HG03439 (cell line): Measurements from ENCODE around the gene PAQR7.

Experiments
- ATAC-seq: cut with Tn5 transposase; IDR thresholded peaks from one replicate; pipeline ENCODE4 v1.9.1; 2021; ENCODE audit warnings: mild to moderate bottlenecking, moderate library complexity; ENCODE audit not compliant: unreplicated experiment

Gene PAQR7

DNA sequence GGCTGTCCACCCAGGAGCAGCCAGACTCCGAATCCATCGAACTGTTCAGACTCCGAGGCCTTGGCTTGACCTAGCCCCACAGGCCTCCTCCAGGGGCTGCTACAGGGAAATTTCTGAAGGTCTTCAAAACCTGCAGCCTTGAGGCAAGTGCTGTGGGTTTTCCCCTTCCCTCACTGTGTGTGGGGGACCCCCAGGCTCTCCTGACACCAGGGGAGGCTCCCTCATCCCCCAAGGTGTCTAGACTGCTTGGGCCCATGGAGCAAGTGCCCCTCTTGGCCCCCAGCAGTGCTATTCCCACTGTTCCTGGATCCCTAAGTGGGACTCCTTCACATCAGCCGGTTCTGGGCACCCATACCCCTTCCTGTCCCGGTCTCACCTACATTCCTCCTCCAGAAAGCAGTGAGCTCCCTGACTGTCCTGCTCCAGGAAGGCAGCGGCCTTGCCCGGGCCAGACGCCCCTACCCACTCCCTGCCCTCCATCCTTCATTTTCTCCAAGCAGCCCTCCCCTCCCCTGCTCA, 814 bp downstream of the PAQR7 start:
- ATAC-seq: no peak

- ATAC-seq: no peak
These were observed 1.3 kb downstream of the PAQR7 start for GRCh38 chr1:25874209-25874608.

DNA sequence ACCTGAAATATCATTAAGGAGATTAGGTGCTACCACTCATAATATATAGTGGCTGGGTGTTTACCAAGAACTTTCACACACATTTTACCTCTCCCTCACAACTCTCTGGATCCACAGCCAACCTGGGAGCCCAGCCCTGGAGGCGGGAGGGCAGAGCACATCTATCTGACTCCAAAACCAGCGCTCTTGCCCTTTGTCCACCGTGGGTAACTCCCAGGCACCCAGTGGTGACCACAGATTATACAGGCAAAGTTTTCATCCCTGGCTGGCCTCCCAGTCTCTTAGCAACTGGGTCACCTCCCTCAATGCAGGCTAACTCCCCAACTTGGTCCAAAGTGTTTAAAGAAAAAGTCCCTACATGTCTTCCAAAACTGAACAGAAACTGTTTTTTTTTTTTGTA, 2.4 kb downstream of the PAQR7 start:
- ATAC-seq: no peak

DNA sequence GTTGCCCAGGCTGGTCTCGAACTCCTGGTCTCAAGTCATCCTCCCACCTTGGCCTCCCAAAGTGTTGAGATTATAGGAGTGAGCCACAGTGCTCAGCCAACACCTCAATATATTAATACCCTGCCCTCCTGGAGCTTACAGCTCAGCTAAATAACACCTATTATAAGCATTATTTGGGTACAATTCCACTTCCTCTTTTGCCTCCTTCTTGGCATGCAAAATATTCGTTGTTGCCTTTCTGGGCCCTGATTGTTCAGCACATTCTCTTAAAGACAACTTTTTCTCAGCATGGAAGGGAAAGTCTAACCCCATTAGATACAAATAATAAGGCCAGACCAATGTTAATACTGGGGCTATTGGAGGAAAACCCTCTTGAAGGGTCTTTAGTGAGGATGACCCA, 2.8 kb downstream of the PAQR7 start:
- no peak for ATAC-seq

DNA sequence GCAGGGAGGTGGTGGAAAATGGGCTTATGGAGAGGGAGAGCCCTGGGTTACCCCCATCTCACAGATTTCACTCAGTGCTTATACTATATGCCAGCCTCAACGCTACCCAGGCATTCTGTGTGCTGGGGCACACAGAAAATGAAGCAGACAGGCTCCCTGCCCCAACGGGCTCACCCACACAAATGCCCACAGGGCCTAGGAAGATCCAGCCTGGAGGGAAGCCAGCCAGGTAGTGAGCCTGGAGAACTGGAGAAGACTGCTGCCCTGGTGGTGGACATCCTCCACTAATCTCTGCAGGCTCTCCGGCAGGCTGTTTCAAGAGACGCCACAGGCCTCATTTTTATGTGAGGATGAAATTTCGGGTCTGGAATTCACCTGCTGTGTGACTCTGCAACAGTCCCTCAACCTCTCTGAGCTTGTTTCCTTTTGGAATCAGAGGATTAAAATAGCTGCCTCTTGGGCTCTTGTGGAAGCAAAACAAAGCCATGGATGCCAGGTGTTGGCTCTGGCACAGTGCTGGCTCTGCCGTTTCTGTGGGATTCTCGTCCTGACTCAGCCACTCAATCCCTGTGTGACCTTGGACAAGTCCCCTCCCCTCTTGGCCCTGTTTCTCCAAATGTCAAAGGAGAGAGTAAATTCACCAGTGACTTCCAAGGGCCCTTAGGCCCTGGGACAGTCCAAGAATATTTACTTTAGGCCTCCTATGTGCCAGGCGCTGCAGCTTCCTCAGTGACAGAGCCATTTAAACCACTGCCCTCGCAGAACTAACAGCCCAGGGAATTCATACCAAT, 3.6 kb downstream of the PAQR7 start:
- ATAC-seq: no peak

- no peak for ATAC-seq
These were observed 4.3 kb downstream of the PAQR7 start for GRCh38 chr1:25871086-25871703.

GRCh38 chr1:25870614-25871013, 4.9 kb downstream of the PAQR7 start:
- no peak for ATAC-seq

DNA sequence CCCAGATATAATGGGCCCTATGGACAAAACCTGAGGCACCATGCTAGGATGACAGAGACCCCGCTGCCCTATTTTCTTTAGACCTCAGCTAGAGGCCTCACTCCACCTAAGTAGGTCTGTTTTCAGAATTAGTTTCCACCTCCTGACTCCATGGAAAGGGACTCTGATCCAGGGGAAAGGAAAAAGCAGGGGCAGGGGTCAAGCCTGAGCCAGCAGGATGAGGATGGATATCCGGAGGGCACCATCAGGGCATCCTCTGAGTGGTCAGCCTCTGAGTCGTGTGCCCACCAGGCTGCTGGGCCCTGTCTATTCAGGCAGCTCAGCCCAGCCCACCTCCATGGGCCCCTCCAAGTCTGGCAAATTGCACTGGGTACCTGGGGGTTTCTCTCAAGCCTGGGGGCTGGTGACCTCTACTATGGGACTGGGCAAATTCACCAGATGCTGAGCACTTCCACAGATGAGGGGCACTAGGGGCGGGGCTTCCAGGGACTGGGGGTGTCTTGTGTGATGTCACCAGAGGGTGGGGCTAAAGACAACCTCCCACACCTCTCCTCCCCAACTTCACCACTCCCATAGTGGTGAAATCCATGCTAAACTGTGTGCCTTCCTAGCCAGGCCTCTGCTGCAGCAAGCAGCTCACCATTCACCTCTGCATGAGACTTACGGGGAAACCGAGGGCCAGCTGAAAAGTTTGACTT, 5.5 kb downstream of the PAQR7 start:
- no peak for ATAC-seq

GRCh38 chr1:25867210-25867991, 8.1 kb downstream of the PAQR7 start:
- no peak for ATAC-seq

- no peak for ATAC-seq
These were observed 9.2 kb downstream of the PAQR7 start for GRCh38 chr1:25866288-25866687.

DNA sequence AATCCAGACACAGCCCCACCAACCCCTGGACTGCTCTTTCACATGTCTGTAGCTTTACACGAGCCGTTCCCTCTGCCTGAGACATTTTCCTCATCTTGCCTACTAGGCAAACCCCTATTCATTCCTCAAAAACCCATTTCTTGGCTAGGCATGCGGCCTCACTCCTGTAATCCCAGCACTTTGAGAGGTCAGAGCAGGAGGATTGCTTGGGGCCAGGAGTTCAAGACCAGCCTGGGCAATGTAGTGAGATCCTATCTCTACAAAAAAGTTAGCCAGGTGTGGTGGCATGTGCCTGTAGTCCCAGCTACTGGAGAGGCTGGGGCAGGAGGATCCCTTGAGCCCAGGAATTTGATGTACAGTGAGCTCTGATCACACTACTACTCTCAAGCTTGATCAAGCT, 11.1 kb downstream of the PAQR7 start:
- ATAC-seq: no peak

DNA sequence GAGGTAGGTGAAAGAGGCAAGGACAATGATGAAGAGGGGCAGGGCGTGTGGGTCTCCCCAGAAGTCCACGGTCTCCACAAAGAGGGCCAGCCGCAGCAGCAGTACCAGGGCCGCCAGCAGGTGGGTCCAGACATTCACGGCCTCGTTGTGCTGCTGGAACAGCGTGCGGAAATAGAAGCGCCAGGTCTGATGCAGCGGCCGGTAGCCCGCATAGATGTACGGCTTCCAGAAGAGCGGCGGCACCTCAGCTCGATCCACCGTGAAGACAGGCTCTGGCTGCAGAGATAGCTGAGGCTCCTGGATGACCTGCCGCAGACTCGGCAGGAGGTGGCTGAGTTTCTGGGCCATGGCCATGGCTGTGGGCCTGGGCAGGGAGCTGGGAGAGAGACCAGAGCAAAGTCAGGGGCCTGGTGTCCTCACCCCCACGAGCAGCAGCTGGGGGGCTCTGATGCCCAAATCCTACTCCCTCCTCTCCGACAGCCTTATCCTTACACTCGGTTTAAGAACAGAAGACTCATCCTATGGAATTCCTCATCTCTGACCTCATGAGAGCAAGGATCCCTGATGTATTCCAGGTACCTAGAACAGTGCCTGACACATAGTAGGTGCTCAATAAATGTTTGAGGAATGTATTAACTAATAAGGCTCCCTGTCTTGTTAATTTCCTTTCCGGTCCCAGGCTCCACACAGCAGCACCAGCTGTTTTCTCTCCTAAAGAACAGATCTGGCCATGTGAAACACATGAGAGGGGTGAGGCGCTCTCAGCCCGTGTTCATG, 11.8 kb downstream of the PAQR7 start:
- no peak for ATAC-seq

DNA sequence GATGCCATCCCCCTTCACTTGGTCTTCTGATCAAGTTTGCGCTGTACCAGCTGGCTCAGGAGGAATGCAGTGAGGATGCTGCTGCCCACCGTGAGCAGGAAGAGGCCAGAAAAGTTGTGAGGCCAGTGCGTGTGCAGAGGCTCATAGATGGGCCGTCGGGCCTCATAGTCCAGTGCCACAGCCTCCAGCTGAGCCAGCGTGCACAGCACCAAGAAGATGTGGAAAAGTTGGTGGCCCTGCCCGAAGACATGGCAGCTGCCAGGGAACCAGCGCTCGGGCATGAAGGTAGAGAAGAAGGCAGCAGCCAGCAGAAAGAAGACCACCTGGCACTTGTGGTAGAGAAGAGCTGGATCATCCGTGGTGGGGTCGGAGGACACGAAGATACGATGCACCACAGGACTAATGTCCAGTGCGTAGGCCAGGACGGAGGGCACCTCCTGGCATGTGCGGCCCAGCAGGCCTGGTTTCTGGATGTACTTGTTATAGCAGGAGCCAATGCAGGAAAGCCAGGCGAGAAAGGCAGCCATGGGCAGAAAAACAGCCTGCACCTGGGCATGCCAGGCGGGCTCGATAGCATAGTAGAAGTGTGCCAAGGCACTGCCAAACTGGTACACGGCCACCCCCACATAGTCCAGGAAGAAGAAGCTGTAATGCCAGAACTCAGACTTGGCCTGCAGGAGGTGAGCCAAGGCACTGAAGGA, 12.6 kb downstream of the PAQR7 start:
- ATAC-seq: no peak

DNA sequence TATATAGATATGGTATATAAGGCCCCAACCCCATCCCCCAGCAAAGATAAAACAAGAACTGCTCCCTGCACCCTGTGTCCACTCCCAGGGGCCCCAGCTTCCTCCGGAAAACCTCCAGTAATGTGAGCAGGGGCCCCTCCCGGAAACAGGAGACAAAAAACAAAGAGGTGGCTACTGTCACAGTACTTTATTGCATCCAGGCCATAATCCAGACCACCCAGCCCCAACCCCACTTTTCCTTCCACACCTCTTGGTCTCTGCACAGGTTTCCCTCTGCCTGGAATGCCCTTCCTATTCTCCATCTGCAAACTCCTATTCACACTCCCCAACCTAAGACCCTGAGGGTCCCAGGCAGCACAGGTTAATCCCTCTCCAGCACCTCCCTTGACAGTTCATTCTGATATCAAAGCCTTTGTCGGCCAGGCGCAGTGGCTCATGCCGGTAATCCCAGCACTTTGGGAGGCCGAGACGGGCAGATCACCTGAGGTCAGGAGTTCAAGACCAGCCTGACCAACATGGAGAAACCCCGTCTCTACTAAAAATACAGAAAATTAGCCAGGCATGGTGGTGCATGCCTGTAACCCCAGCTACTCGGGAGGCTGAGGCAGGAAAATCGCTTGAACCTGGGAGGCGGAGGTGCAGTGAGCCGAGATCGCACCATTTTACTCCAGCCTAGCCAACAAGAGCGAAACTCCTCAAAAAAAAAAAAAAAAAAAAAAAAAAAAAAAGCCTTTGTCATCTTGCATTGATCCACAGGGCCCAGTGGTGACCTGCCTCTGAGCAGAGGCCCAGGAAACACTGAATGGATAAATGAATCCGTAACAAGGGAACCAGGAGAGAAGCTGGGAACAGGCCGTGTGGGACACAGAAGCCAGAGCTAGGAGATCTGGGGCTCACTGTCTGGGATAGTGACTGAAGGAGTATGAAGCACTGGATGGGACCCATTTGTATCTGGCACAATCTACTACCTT, 13.9 kb downstream of the PAQR7 start:
- ATAC-seq: no peak

DNA sequence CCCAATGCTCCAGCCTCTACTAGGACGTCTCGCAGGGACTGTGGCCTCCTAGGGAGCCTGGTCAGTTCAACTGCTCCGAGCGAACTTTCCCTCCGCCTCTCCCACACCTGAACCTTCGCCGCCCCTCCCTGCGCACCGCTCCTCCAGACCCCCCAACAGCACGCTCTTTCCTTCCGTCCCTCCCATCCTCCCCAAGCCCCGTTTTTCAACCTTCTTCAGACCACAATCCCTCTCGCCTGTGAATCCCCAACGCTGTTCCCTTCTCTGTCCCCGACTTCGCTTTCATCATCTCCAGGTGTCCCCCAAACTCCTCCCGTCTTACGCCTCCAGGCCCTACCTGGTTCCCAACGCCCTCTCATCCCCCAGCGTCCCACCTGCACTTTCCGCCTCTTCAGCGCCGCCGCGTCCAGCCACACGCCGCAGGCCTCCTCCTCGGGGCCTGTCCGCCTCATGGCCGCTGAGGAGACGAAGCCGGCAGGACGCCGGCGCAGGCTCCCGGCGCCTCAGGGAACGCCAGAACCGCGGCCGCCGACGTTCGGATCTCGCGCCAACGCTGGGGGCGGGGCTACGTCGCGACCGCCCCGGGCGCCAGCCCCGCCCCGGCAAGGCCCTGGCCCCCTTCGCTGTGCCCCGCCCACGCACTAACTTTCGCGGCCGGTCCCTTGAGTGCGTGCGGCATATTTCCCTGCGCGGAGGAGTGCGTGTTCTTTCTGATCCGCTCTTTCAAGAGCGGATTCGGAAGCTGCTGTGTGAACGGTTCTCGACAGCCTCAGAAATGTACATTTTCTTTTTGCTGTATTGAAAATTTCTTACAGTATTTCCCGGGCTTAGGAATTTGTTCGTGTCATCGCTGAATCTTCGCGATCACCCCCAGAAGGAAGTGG, 16.4 kb downstream of the PAQR7 start, which contains the start of gene AUNIP:
Gene AUNIP, minus strand, starts transcription at position 552 of the 884 bp plus-strand sequence. Its CDS starts 100 bp downstream, at position 452.
- peak; percentile 85 for ATAC-seq

- ATAC-seq: no peak
These were observed 17.0 kb downstream of the PAQR7 start for GRCh38 chr1:25858494-25858893.

GRCh38 chr1:25856856-25857255, 18.7 kb downstream of the PAQR7 start:
- ATAC-seq: no peak
